GM21381 (cell line): ENCODE measurements around the gene BMPER.

Experiments
- ATAC-seq: cut with Tn5 transposase; IDR thresholded peaks from one replicate; pipeline ENCODE4 v1.9.1; 2021; ENCODE audit warnings: mild to moderate bottlenecking, moderate library complexity; ENCODE audit not compliant: unreplicated experiment

The BMPER gene

GRCh38 chr7:34059136-34059828 lies 153.9 kb downstream of the BMPER start:
- ATAC-seq, result no peak

GRCh38 chr7:34060196-34060947 lies 155.0 kb downstream of the BMPER start:
- ATAC-seq, result no peak

GRCh38 chr7:34061149-34061548 lies 155.8 kb downstream of the BMPER start:
- no peak for ATAC-seq

DNA sequence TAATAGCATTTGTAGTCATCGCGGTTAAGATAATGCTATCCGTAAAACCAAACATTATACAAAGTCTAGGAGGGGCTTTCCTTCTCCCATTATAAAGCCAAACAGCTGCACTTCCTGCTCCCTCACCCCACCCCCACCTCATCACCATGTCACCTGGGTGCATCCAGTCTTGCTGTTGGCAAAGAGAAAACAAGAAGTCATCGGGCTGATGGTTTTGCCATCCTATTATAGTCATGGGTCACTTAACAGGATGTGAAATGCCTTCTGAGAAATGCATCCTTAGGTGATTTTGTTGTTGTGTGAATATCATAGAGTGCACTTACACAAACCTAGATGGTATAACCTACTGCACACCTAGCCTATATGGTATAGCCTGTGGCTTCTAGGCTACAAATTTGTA lies 157.0 kb downstream of the BMPER start:
- ATAC-seq, result no peak

DNA sequence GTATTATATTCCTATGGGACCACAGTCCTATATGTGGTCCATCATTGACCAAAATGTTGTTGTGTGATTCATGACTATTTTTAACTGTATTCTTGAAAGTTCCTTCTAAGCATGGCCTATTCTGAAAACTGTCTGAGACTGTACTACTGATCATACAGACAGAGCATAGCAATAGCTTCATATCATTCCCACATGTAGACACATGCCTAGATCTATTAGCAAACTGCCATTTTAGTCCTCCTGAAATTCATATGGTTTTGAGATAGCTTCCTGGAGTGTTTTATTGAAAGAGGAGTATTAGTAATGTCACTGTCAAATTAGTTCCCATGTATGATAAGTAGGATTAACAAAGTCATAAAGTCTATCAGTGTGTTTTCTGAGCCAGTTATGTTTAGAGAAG lies 157.5 kb downstream of the BMPER start:
- ATAC-seq, result no peak

GRCh38 chr7:34064519-34065158 lies 159.3 kb downstream of the BMPER start:
- ATAC-seq, result no peak

DNA sequence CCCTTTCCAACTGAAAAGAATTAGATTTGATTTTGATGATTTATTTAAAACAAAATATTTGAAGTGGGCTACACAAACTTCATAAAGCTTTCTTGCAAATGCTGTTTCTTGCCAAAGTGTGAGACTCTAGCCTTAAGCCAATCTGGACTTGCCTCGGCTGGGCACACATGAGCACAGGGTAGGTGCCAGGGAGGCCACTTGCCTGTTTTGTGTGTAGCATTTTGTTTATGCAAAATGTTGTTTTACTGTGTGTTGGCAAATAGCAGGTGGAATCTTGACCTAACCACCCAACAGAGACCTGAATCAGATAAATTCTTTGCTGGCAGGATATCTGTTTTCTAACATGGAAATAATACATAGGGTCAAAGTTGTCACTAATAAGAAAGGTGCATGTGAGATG lies 161.1 kb downstream of the BMPER start:
- no peak for ATAC-seq

DNA sequence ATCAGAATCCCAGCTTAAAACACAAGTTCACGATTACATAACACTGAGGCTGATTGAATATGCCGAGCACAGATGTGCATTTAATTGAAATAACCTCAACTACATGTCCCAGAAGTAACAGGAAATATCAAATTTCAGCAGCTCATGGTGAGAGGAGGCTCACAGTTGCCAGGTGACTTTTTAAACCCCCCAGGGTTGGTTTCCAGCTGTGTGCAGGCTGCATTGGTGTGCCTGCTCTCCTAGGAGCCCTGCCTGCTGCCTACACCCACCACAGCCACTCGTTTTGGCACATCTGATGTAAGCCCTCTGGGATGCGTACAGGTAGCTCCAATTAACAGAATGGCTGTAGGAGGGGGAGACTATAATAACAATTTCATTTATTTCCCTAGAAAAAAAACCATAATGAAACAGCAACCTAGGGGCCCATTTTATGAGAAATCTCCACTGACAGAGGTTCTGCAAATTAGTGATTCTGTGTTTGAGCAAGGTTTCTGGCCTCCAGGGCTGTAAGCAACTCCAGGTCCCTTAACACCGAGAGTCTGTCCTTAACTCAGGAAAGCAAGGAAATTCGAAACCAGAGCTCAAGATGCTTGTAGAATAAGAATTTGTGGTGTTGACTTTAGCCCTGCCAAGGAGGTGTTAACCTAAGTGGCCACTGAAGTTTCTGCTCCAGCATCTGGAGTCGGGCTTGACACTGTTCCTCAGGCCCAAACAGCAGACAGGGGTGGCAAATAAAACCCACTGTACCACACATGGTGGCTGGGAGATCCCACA lies 161.9 kb downstream of the BMPER start:
- no peak for ATAC-seq

DNA sequence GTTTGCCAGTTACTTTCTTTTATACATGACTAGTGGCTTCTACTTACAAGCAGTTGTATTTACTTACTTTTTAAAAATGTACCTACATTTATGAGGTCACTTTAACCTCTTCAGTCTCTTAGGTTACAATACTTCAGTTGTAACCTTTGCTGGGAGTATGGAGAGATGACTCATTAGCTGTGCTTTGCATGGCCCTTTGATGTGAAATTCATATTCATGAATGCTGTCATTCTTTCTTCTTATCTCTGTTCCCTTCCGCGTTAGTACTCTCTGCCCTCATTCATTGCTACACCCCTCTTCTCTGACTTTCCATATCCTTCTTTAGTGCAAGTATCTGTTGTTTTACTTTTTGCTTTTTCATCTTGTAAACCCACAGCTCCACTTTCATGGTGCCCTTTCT lies 164.3 kb downstream of the BMPER start:
- ATAC-seq, result no peak

DNA sequence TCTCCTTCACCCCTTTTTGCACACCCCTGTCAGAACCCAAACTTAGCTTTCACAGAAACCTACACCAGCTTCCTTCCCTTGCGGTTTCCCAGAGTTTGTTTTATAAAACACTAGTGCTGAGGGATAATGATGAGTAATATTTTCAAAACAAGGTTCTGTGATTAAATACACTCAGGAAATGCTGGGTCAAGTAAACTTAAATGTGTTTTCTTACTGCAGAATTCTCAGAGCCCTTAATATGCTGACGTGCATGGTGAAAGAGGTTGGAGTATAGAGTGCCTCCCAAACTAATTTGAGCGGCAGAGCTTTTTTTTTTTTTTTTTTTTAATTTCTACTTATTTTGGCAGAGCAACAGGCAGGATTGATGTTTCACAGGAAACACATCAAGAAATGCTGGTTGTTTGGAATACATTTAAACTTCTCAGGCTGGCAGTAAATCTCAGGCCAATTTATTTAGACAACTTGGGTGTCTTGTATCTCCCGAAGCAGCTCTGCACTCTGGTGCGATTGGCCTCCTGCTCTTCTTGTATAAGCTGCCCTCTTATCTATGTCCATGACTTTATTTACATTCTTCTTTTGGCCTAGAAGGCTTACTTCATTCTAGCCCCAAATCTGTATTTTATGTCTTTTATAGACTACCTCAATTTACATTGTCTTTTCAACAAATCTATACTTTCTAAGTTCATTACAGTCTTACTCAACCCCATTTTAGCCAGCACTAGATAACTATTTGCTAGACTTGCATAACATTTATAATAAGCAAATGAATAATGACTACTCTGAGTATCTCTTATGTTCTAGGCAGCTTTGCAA lies 165.4 kb downstream of the BMPER start:
- no peak for ATAC-seq

DNA sequence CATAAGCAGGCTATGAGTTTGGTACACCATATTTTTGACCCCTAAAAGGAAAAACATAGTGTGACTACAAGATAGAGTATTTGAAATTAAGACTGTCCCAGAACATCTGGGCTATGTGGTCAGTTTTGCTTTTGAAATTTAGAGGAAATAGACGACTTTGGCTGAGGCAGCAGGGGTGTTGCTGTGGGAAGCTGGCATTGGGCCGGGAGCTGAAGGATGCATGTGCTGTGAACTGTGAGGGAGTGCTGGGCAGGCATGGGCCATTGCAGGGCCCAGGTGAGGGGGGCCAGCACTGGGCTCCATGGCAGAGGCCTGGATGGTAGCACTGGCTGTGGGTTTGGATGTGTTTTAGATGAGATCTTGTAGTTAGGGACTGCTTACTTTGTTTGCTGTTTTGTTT lies 168.3 kb downstream of the BMPER start:
- ATAC-seq, result no peak

DNA sequence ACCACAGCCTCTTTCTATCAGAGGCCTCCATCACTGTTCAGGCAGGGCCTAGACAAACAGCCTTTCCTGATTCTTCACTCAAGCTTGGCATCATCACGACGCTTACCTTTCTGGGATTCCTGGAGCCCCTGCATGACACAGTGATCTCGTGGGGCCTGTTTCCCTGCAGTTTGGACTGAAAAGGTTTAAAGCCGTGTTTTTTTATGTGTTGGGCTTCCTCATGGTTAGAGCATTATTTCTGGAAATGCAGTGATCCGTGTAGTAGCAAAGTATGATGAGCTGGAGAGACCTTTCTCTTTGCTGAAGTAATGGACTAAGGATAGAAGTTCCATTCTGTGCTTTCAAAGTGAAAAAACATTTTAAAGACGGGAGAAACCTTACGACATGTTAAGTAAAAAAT lies 169.1 kb downstream of the BMPER start:
- ATAC-seq, result no peak

DNA sequence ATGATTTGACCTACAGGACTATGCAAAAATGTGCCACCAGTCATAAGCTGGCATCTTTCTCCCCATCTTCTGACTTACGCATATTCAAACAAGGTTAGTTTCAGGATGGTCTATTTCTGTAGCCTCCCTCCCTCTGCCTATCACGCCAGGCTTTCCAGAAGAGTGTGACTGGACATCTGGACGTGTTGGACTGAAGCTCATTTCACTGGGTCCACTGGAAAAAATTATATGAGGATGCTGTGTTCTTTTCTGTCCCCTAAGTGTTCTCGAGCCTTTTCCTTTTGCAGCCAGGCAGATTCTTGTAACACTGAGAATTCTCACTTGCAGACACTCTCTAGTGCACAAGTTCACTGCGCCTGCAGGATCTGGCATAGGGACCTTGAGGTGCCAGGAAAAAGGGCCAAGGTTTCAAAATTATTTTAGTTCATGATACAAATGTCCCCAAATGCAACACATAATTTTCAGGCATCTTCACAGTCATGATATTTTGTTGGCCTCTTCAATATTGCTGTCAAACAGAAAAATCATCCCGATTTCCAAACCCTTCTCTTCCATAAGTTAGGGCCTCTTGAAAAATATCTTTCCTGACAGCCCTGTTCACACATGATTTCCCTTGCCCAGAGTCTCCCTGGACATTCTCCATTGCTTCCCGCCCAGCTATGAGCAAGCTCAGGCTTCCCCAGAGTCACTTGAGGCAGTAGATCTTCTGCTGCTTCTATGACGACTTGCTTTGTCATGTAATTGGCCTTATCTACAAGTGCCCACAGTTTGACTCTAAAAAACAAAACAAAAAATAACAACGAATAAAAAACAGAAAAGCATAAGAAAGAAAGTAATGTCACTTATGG lies 170.4 kb downstream of the BMPER start:
- no peak for ATAC-seq

- ATAC-seq, result no peak
These were observed 171.8 kb downstream of the BMPER start for GRCh38 chr7:34077168-34077567.

DNA sequence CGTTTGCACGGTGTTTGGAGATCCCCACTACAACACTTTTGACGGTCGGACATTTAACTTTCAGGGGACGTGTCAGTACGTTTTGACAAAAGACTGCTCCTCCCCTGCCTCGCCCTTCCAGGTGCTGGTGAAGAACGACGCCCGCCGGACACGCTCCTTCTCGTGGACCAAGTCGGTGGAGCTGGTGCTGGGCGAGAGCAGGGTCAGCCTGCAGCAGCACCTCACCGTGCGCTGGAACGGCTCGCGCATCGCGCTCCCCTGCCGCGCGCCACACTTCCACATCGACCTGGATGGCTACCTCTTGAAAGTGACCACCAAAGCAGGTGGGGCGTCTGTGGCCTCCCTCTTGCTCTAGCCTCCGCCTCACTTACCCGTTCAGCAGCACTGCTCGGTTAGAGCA lies 173.5 kb downstream of the BMPER start:
- ATAC-seq, result no peak

DNA sequence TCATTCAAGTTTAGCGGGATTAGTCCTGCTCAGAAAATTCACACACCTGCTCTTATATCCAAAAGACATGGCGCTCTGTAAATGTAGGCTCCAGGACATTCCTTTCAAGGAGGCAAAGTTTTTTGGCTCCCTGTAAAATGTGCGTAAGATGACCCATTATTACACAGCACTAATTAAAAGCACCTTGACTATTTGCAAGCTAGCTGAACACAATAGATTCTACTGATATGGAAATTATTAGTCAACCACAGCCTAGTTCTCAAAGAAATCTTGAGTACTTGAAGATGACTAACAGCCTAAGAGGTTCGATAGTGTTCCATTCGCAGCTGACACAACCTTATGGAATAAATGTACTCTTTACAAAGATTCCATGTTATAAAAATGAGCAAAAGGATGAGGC lies 175.2 kb downstream of the BMPER start:
- no peak for ATAC-seq

DNA sequence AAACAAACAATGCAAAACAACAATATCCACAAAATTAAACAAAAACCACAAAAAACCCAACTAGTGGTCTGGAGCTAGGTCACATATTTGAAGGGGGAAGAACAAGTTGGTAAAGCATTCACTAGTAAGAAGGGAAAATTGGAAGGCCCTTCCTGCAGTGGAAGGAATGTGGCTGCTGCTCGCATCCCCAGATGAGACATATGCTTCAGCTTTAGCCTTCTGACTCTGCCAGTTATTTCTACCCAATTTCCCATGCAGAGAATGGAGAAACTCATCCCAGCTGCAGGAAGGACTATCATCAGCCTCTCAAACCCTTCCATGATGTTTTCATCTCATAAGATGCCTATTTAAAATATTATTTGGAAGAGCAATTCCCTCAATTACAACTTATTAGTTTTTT lies 176.6 kb downstream of the BMPER start:
- no peak for ATAC-seq

- ATAC-seq, result no peak
These were observed 178.1 kb downstream of the BMPER start for GRCh38 chr7:34083440-34083839.

GRCh38 chr7:34084651-34085050 lies 179.3 kb downstream of the BMPER start:
- no peak for ATAC-seq

- ATAC-seq, result no peak
These were observed 180.7 kb downstream of the BMPER start for GRCh38 chr7:34086064-34086463.
